ENCODE measurements around the gene DNPH1. TPM values are rescaled to one million over a fixed set of nuclear protein-coding genes. Genes with fewer than 3 reads are reported as not detected.

DNPH1 gene
- total RNA-seq, 1 donor from 2014 or later: 57.5 TPM

DNA sequence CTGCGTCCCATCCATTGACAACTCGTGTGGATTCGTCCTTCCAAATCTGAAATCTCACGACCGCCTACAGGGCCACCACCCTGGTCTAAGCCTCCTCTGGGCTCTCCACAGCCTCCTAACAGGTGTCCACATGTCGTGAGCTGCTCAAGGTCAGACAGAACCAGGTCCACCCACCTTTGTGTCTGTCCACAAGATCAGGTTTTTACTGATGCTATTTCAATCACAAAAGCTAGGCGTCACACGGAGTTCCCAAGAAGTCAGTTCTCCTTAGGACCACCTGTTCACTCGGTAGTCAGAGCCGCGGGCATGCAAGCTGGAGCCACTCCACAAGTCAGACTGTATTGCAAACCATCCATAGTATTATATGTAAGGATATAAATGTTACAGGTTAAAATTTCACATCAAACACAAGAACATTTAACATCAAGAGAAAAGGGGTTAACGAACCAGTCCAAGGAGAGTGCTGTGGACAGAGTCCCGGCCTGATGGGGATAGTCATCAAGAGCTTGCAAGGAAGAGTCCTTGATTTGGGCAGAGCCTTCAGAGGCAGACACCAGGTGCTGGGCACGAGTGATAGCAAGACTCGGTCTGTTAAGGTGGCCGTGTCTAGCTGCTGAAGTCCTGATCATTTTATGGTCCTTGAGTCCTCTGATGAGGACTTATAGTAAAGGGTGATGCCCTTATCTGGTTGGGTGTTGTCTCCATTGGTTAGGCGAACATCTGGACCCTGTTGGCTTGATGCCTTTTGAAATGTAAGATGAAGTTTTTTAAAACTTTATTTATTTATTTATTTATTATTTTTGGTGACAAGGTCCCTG, 731 bp upstream of the DNPH1 start:
- H3K27me3 Mint-ChIP-seq: no peaks in the 10 kb centered on the region
- DNase-seq: no peak
- no peaks in the 10 kb centered on the region for H3K9me3 Mint-ChIP-seq
- H3K36me3 Mint-ChIP-seq (ENCODE audit: low read depth): peaks cover 4% of the 10 kb centered on the region
- ChIA-PET CTCF (interaction anchor here (0.6 to 2.5 kb wide), 16 partner anchors 8 to 330 kb away, joined by 3 to 8 read pairs (median 4); partner anchors contain the start of genes ABCC10, CRIP3, POLR1C and SRF), POLR2A (interaction anchor here (0.7 to 2.0 kb wide), 11 partner anchors 8 to 1514 kb away, joined by 3 to 17 read pairs (median 4); partner anchors contain the start of genes CUL9 and TJAP1)
- TF ChIP-seq, protein P1, sequence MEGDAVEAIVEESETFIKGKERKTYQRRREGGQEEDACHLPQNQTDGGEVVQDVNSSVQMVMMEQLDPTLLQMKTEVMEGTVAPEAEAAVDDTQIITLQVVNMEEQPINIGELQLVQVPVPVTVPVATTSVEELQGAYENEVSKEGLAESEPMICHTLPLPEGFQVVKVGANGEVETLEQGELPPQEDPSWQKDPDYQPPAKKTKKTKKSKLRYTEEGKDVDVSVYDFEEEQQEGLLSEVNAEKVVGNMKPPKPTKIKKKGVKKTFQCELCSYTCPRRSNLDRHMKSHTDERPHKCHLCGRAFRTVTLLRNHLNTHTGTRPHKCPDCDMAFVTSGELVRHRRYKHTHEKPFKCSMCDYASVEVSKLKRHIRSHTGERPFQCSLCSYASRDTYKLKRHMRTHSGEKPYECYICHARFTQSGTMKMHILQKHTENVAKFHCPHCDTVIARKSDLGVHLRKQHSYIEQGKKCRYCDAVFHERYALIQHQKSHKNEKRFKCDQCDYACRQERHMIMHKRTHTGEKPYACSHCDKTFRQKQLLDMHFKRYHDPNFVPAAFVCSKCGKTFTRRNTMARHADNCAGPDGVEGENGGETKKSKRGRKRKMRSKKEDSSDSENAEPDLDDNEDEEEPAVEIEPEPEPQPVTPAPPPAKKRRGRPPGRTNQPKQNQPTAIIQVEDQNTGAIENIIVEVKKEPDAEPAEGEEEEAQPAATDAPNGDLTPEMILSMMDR (IDR thresholded peaks at IDR 0.05): no peak
- intact Hi-C loops (cut with micrococcal nuclease): loop anchor here (1.0 to 10.0 kb wide), 3 partner anchors 17 to 276 kb away; partner anchors contain the start of genes CUL7, KLC4 and MRPL2
- peaks cover 33% of the 10 kb centered on the region for H3K4me1 Mint-ChIP-seq
- peak overlapping the region; percentile 86 for H3K4me3 Mint-ChIP-seq
- H3K27ac Mint-ChIP-seq: peak overlapping the region; percentile 56
- no peak for ATAC-seq (ENCODE audit: low read depth)

DNA sequence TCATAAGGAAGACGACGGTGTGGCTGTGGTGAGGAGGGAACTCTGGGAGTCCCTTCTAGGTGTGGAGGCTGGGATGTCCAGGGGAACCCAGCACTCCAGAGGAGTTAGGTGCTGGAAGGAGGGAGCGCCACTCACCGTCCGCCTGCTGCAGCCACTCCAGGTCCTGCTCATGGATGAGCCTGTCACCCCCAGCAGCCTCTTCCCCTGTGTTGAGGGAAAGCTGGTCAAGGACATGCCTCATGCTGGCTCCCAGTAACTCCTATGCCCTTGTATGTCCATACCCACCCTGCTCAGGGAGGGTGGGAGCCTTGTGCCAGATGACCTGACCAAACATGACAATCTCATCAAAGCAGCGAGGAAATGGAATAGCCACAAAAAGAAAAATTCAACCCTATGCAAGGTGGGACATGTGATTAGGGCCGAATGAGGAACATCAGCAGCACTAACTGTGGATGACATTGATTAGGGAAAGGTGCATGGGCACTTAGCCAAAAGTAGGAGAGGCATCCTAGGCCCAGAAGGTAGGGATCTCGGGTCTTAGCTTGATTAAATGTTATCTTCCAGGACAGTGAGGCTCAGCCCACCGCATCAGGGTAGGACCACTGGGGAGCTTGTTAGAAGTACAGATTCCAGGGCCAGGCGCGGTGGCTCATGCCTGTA, 3.0 kb downstream of the DNPH1 start:
- Mint-ChIP-seq H3K36me3 (ENCODE audit: low read depth) (peaks cover 25% of the 10 kb centered on the region), H3K4me1 (peaks cover 64% of the 10 kb centered on the region), H3K9me3 (no peaks in the 10 kb centered on the region), H3K27ac (peak overlapping the region; percentile 99), H3K4me3 (peak overlapping the region; percentile 19), H3K27me3 (no peaks in the 10 kb centered on the region)
- CTCF ChIA-PET: no interaction called here
- ATAC-seq (ENCODE audit: low read depth) (no peak), DNase-seq (no peak)
- intact Hi-C loops (cut with micrococcal nuclease): loop anchor here (10.0 kb wide), 1 partner anchor 172 kb away; the partner anchor contains the start of genes CUL7, KLC4 and MRPL2
- POLR2A ChIA-PET: interaction anchor here (0.6 to 1.1 kb wide), 2 partner anchors 212 to 280 kb away, joined by 3 to 4 read pairs; no protein-coding TSS in a partner anchor
- TF ChIP-seq, protein P1 (IDR thresholded peaks at IDR 0.05): no peak

DNA sequence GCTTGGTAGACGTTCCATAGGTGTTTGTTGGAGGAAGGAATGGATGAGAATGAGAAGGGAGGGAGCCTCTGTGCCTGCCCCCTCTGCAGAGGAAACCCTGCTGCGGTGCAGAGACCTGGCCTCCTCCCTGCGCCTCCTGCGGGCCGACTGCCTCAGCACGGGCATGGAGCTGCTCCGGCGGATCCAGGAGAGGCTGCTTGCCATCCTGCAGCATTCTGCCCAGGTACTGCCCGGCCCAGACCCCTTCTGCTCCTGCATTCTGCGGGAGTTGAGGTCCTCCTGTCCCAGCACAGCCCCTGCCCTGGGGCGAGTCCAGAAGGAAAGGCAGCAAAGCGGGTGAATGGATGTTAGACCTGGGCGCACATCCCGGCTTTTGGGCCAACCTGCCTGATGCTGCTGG, 6.1 kb downstream of the DNPH1 start:
- peak overlapping the region; percentile 99 for H3K27ac Mint-ChIP-seq
- H3K4me1 Mint-ChIP-seq: peaks cover 53% of the 10 kb centered on the region
- no peaks in the 10 kb centered on the region for H3K27me3 Mint-ChIP-seq
- no peaks in the 10 kb centered on the region for H3K9me3 Mint-ChIP-seq
- TF ChIP-seq, protein P1 (IDR thresholded peaks at IDR 0.05): no peak
- no peak for ATAC-seq (ENCODE audit: low read depth)
- ChIA-PET POLR2A (interaction anchor here (0.8 to 2.5 kb wide), 7 partner anchors 15 to 441 kb away, joined by 3 to 29 read pairs (median 4); partner anchors contain the start of genes BICRAL, CUL9, GTPBP2 and KLC4), CTCF (no interaction called here)
- H3K4me3 Mint-ChIP-seq: no peak overlapping the region
- intact Hi-C loops (cut with micrococcal nuclease): loop anchor here (10.0 kb wide), 1 partner anchor 168 kb away; the partner anchor contains the start of genes CUL7, KLC4 and MRPL2
- peaks cover 48% of the 10 kb centered on the region for H3K36me3 Mint-ChIP-seq (ENCODE audit: low read depth)
- DNase-seq: no peak

DNA sequence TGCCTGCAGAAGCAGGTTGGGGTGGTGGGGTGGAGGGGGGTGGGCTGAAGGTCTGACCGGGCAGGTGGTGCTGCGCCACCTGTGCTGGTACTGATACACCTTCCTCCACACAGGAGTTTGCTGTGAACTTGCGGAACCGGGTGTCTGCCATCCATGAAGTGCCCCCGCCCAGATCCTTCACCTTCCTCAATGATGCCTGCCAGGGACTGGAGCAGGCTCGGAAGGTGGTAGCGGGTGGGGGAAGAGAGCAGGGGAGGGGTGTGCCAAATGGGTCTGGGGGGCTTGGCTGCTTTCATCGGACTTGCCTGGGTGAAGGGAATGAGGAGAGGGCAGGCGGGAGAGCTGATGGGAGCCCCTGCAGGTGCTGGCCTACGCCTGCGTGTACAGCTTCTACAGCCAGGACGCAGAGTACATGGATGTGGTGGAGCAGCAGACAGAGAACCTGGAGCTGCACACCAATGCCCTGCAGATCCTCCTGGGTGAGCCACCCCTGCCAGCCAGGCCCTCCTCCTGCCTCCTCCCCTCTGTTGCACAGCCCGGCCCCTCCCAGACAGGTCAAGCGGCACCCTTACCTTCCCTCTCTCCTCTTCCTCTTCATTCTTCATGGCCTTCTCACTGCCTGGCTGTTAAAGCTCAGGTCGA, 6.7 kb downstream of the DNPH1 start:
- Mint-ChIP-seq H3K4me3 (no peak overlapping the region), H3K9me3 (no peaks in the 10 kb centered on the region), H3K4me1 (peaks cover 49% of the 10 kb centered on the region), H3K27me3 (no peaks in the 10 kb centered on the region), H3K36me3 (ENCODE audit: low read depth) (peaks cover 52% of the 10 kb centered on the region), H3K27ac (peak overlapping the region; percentile 99)
- CTCF ChIA-PET: no interaction called here
- TF ChIP-seq, protein P1 (IDR thresholded peaks at IDR 0.05): no peak
- DNase-seq: no peak
- intact Hi-C loops (cut with micrococcal nuclease): loop anchor here (10.0 kb wide), 1 partner anchor 168 kb away; the partner anchor contains the start of genes CUL7, KLC4 and MRPL2
- POLR2A ChIA-PET: interaction anchor here (0.8 to 2.5 kb wide), 3 partner anchors 15 to 40 kb away, joined by 3 to 29 read pairs (median 3); partner anchors contain the start of gene CUL9
- no peak for ATAC-seq (ENCODE audit: low read depth)
